Astrocyte (in vitro differentiated cells and primary cell): Measurements from ENCODE around the gene RASL10A. TPM values are rescaled to one million over a fixed set of nuclear protein-coding genes. Genes with fewer than 3 reads are reported as not detected.

Experiments
- DNase-seq: peaks from one replicate; pipeline ENCODE4 v3.0.0-alpha.2; 2010; ENCODE audit warnings: low read depth
- FAIRE-seq: peaks from 2 replicates; lab custom pipeline; 2011; peaks lifted over from hg19 to GRCh38; lab: Jason Lieb, UNC
- H2AFZ ChIP-seq: 2 replicates; pipeline ENCODE4 v1.6.0; 2012; ENCODE audit warnings: low read depth, low read length, inconsistent platforms
- H3K27ac ChIP-seq: 2 replicates; pipeline ENCODE4 v1.5.1; 2011; ENCODE audit warnings: low read depth, low read length, inconsistent platforms
- H3K27me3 ChIP-seq: 2 replicates; pipeline ENCODE4 v1.6.0; 2011; ENCODE audit warnings: low read length, inconsistent platforms; ENCODE audit not compliant: insufficient read depth
- H3K36me3 ChIP-seq: 2 replicates; pipeline ENCODE4 v1.5.1; 2011; ENCODE audit warnings: low read length, inconsistent platforms; ENCODE audit not compliant: insufficient read depth
- H3K4me1 ChIP-seq: 2 replicates; pipeline ENCODE4 v1.5.1; 2011; ENCODE audit warnings: low read length, inconsistent platforms; ENCODE audit not compliant: insufficient read depth
- H3K4me2 ChIP-seq: 2 replicates; pipeline ENCODE4 v1.6.0; 2012; ENCODE audit warnings: low read length, inconsistent platforms
- H3K4me3 ChIP-seq: 2 replicates; pipeline ENCODE4 v1.5.1; 2011; ENCODE audit warnings: low read depth, mild to moderate bottlenecking, low read length, inconsistent platforms; ENCODE audit not compliant: insufficient read depth
- H3K79me2 ChIP-seq: 2 replicates; pipeline ENCODE4 v1.6.0; 2012; ENCODE audit warnings: mild to moderate bottlenecking, low read length, inconsistent platforms; ENCODE audit not compliant: insufficient read depth
- H3K9ac ChIP-seq: 2 replicates; pipeline ENCODE4 v1.6.0; 2012; ENCODE audit warnings: mild to moderate bottlenecking, low read length, inconsistent platforms
- H3K9me3 ChIP-seq: 2 replicates; pipeline ENCODE4 v1.5.1; 2012; ENCODE audit warnings: low read depth, mild to moderate bottlenecking, low read length, inconsistent platforms; ENCODE audit not compliant: insufficient read depth
- H4K20me1 ChIP-seq: 2 replicates; pipeline ENCODE4 v1.6.0; 2012; ENCODE audit warnings: low read length, inconsistent platforms; ENCODE audit not compliant: insufficient read depth
- H3K27ac Mint-ChIP-seq: one replicate; pipeline ENCODE4 v1.8.0; 2021; ENCODE audit warnings: mild to moderate bottlenecking, mixed read lengths; ENCODE audit not compliant: unreplicated experiment
- H3K27me3 Mint-ChIP-seq: one replicate; pipeline ENCODE4 v1.8.0; 2021; ENCODE audit warnings: low read depth, mixed read lengths; ENCODE audit not compliant: unreplicated experiment
- H3K36me3 Mint-ChIP-seq: one replicate; pipeline ENCODE4 v1.8.0; 2021; ENCODE audit warnings: low read depth, mixed read lengths; ENCODE audit not compliant: unreplicated experiment
- H3K4me1 Mint-ChIP-seq: one replicate; pipeline ENCODE4 v1.8.0; 2021; ENCODE audit warnings: low read depth, mixed read lengths; ENCODE audit not compliant: unreplicated experiment
- H3K4me3 Mint-ChIP-seq: one replicate; pipeline ENCODE4 v1.8.0; 2021; ENCODE audit warnings: mild to moderate bottlenecking, moderate library complexity, mixed read lengths; ENCODE audit not compliant: unreplicated experiment
- H3K9me3 Mint-ChIP-seq: one replicate; pipeline ENCODE4 v1.8.0; 2021; ENCODE audit warnings: mild to moderate bottlenecking, mixed read lengths; ENCODE audit not compliant: unreplicated experiment
- CTCF ChIP-seq: IDR thresholded peaks from 2 replicates; pipeline ENCODE4 v1.5.1; 2011; ENCODE audit warnings: low read depth, mild to moderate bottlenecking, inconsistent platforms, low read length, moderate library complexity; ENCODE audit not compliant: insufficient read depth
- EZH2 ChIP-seq: IDR thresholded peaks from 2 replicates; pipeline ENCODE4 v1.6.1; 2012; ENCODE audit warnings: mild to moderate bottlenecking, low read length, inconsistent platforms; ENCODE audit not compliant: insufficient read depth
- total RNA-seq: library from RNA; stranded (reverse); gene quantifications from 2 replicates; pipeline ENCODE4 v1.2.1, GENCODE V29; 2021

The RASL10A gene
- total RNA-seq, 1 donor from 2014 or later, result 1.5 TPM

GRCh38 chr22:29330291-29330690 is 14.8 kb upstream of the RASL10A start:
- H3K4me3 ChIP-seq, result no peak overlapping the region
- no peaks in the 10 kb centered on the region for H3K79me2 ChIP-seq
- H3K4me1 ChIP-seq, result peaks cover 22% of the 10 kb centered on the region
- peaks cover 8% of the 10 kb centered on the region for H4K20me1 ChIP-seq
- H3K4me2 ChIP-seq, result peak overlapping the region; percentile 55
- Mint-ChIP-seq H3K27ac (no peak overlapping the region), H3K27me3 (no peaks in the 10 kb centered on the region), H3K4me3 (no peak overlapping the region), H3K4me1 (peaks cover 3% of the 10 kb centered on the region), H3K36me3 (peaks cover 14% of the 10 kb centered on the region), H3K9me3 (no peaks in the 10 kb centered on the region)
- H3K27ac ChIP-seq, result no peak overlapping the region
- peaks cover 4% of the 10 kb centered on the region for H3K36me3 ChIP-seq
- no peak overlapping the region for H2AFZ ChIP-seq
- no peaks in the 10 kb centered on the region for H3K27me3 ChIP-seq
- no peaks in the 10 kb centered on the region for H3K9me3 ChIP-seq
- FAIRE-seq, result no peak
- TF ChIP-seq CTCF (no peak), EZH2 (no peak)
- DNase-seq, result no peak
- H3K9ac ChIP-seq, result no peak overlapping the region

GRCh38 chr22:29329581-29329980 is 14.1 kb upstream of the RASL10A start:
- H3K4me3 ChIP-seq, result no peak overlapping the region
- H3K9me3 ChIP-seq, result no peaks in the 10 kb centered on the region
- no peak overlapping the region for H2AFZ ChIP-seq
- no peaks in the 10 kb centered on the region for H3K27me3 ChIP-seq
- TF ChIP-seq EZH2 (no peak), CTCF (no peak)
- H3K4me1 Mint-ChIP-seq, result peaks cover 3% of the 10 kb centered on the region
- DNase-seq (no peak), FAIRE-seq (no peak)
- H3K36me3 ChIP-seq, result peaks cover 4% of the 10 kb centered on the region
- H3K4me3 Mint-ChIP-seq, result no peak overlapping the region
- no peaks in the 10 kb centered on the region for H3K27me3 Mint-ChIP-seq
- peaks cover 17% of the 10 kb centered on the region for H3K36me3 Mint-ChIP-seq
- no peaks in the 10 kb centered on the region for H3K9me3 Mint-ChIP-seq
- H3K79me2 ChIP-seq, result no peaks in the 10 kb centered on the region
- no peak overlapping the region for H3K9ac ChIP-seq
- peaks cover 22% of the 10 kb centered on the region for H3K4me1 ChIP-seq
- H3K27ac Mint-ChIP-seq, result no peak overlapping the region
- H3K27ac ChIP-seq, result no peak overlapping the region
- peaks cover 8% of the 10 kb centered on the region for H4K20me1 ChIP-seq
- H3K4me2 ChIP-seq, result no peak overlapping the region

GRCh38 chr22:29328566-29329500 is 13.3 kb upstream of the RASL10A start:
- Mint-ChIP-seq H3K4me1 (peaks cover 3% of the 10 kb centered on the region), H3K9me3 (no peaks in the 10 kb centered on the region), H3K4me3 (no peak overlapping the region), H3K36me3 (peaks cover 15% of the 10 kb centered on the region), H3K27ac (no peak overlapping the region), H3K27me3 (no peaks in the 10 kb centered on the region)
- FAIRE-seq (no peak), DNase-seq (no peak)
- Histone ChIP-seq H3K27me3 (no peaks in the 10 kb centered on the region), H3K4me3 (no peak overlapping the region), H3K36me3 (peaks cover 4% of the 10 kb centered on the region), H3K79me2 (no peaks in the 10 kb centered on the region), H3K27ac (no peak overlapping the region), H2AFZ (no peak overlapping the region), H3K4me1 (peaks cover 22% of the 10 kb centered on the region), H3K4me2 (peak overlapping the region; percentile 44), H3K9me3 (no peaks in the 10 kb centered on the region), H3K9ac (no peak overlapping the region), H4K20me1 (peaks cover 8% of the 10 kb centered on the region)
- TF ChIP-seq CTCF (no peak), EZH2 (no peak)
